ENCODE measurements around the gene PLCL1.
"Not testable (repeated sequence)": the region's sequence is repeated elsewhere in the genome, so short reads cannot be mapped to it uniquely, and the experiment has no call there.

PLCL1 gene

GRCh38 chr2:198161151-198161550, 356.8 kb downstream of the PLCL1 start:
- H3K4me3 Mint-ChIP-seq, result no peak overlapping the region
- no peaks in the 10 kb centered on the region for H3K27me3 Mint-ChIP-seq
- peaks cover 12% of the 10 kb centered on the region for H3K9me3 Mint-ChIP-seq
- DNase-seq, result no peak
- no peak overlapping the region for H3K27ac Mint-ChIP-seq
- H3K4me1 Mint-ChIP-seq (ENCODE audit: low read depth), result no peaks in the 10 kb centered on the region
- H3K36me3 Mint-ChIP-seq (ENCODE audit: low read depth), result no peaks in the 10 kb centered on the region

DNA sequence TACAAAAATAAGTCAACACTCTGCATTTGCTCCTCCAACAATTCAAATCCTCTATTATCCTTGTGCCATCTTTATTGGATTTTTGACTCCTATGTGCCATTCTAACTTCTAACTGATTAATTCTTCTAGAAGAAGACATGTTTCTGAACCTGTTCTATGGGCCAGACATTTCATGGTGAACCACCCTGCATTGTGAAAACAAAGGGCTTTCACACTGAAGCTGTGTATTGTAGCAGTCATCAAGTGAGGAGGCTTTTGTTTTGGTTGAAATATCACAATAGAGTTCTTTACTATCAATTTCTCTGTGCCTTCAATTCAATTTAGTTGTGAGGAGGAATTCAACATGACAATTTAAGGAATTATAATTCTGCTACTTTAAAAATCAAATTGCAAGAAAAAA, 357.9 kb downstream of the PLCL1 start:
- Mint-ChIP-seq H3K27me3 (no peaks in the 10 kb centered on the region), H3K4me1 (ENCODE audit: low read depth) (no peaks in the 10 kb centered on the region), H3K4me3 (no peak overlapping the region), H3K36me3 (ENCODE audit: low read depth) (no peaks in the 10 kb centered on the region), H3K9me3 (peaks cover 3% of the 10 kb centered on the region), H3K27ac (no peak overlapping the region)
- DNase-seq, result no peak

GRCh38 chr2:198164843-198165242, 360.4 kb downstream of the PLCL1 start:
- no peaks in the 10 kb centered on the region for H3K9me3 Mint-ChIP-seq
- no peaks in the 10 kb centered on the region for H3K4me1 Mint-ChIP-seq (ENCODE audit: low read depth)
- no peak overlapping the region for H3K4me3 Mint-ChIP-seq
- no peaks in the 10 kb centered on the region for H3K36me3 Mint-ChIP-seq (ENCODE audit: low read depth)
- no peak overlapping the region for H3K27ac Mint-ChIP-seq
- no peaks in the 10 kb centered on the region for H3K27me3 Mint-ChIP-seq
- DNase-seq, result no peak

DNA sequence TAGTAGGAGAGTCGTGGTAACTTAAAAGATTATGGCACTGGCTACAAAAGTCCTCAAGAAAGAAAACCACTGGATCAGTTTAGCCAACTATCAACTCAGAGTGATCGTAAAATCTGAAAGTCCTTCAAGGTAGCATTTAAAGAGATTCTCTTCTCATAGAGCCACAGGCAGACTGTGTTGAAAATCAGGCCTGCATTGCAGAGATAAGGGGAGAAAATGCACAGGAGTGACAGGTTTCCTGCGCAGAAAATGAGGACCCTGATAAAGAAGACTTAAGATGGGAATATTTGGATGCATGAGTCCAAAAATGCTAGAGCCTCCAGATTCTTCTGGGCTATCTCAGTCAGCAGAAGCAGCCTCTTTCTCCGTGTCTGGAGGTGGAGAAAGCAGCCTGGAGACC, 360.9 kb downstream of the PLCL1 start:
- Mint-ChIP-seq H3K4me3 (no peak overlapping the region), H3K36me3 (ENCODE audit: low read depth) (no peaks in the 10 kb centered on the region), H3K27me3 (no peaks in the 10 kb centered on the region), H3K4me1 (ENCODE audit: low read depth) (no peaks in the 10 kb centered on the region), H3K9me3 (no peaks in the 10 kb centered on the region), H3K27ac (no peak overlapping the region)
- no peak for DNase-seq

DNA sequence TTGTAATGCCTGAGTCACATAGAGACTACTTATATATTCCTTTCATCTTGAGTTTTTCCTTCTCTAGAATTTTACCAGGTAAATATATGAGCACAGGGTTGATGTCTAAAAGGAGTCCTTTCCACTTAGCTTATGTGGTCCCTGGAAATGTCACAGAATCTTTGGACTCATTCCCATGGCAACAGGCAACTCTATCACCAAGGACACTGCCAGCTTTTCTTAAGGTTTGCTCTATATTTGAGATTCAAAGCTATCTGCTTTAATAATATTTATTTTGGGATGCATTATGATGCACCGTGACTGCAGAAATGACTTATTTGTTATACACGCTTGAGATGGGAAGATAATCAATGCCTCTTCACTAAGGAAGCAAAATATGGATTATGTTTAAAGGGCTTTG, 363.0 kb downstream of the PLCL1 start:
- no peak for DNase-seq
- Mint-ChIP-seq H3K27me3 (no peaks in the 10 kb centered on the region), H3K36me3 (ENCODE audit: low read depth) (no peaks in the 10 kb centered on the region), H3K9me3 (no peaks in the 10 kb centered on the region), H3K4me3 (no peak overlapping the region), H3K4me1 (ENCODE audit: low read depth) (no peaks in the 10 kb centered on the region), H3K27ac (no peak overlapping the region)

- H3K4me1 Mint-ChIP-seq (ENCODE audit: low read depth), result no peaks in the 10 kb centered on the region
- H3K4me3 Mint-ChIP-seq, result no peak overlapping the region
- H3K27me3 Mint-ChIP-seq, result no peaks in the 10 kb centered on the region
- no peak for DNase-seq
- H3K9me3 Mint-ChIP-seq, result no peaks in the 10 kb centered on the region
- no peak overlapping the region for H3K27ac Mint-ChIP-seq
- H3K36me3 Mint-ChIP-seq (ENCODE audit: low read depth), result no peaks in the 10 kb centered on the region
Observed at GRCh38 chr2:198168651-198169050, 364.3 kb downstream of the PLCL1 start.

- no peak for DNase-seq
- Mint-ChIP-seq H3K27ac (no peak overlapping the region), H3K27me3 (no peaks in the 10 kb centered on the region), H3K4me3 (no peak overlapping the region), H3K4me1 (ENCODE audit: low read depth) (no peaks in the 10 kb centered on the region), H3K9me3 (peaks cover 2% of the 10 kb centered on the region), H3K36me3 (ENCODE audit: low read depth) (no peaks in the 10 kb centered on the region)
Observed at GRCh38 chr2:198173242-198173641, 368.8 kb downstream of the PLCL1 start.

- H3K4me3 Mint-ChIP-seq, result no peak overlapping the region
- no peaks in the 10 kb centered on the region for H3K4me1 Mint-ChIP-seq (ENCODE audit: low read depth)
- no peaks in the 10 kb centered on the region for H3K36me3 Mint-ChIP-seq (ENCODE audit: low read depth)
- H3K27ac Mint-ChIP-seq, result no peak overlapping the region
- no peak for DNase-seq
- H3K9me3 Mint-ChIP-seq, result peaks cover 9% of the 10 kb centered on the region
- H3K27me3 Mint-ChIP-seq, result no peaks in the 10 kb centered on the region
Observed at GRCh38 chr2:198173864-198174263, 369.5 kb downstream of the PLCL1 start.

- Mint-ChIP-seq H3K27ac (no peak overlapping the region), H3K9me3 (peaks cover 10% of the 10 kb centered on the region), H3K4me1 (ENCODE audit: low read depth) (no peaks in the 10 kb centered on the region), H3K27me3 (no peaks in the 10 kb centered on the region), H3K36me3 (ENCODE audit: low read depth) (no peaks in the 10 kb centered on the region), H3K4me3 (no peak overlapping the region)
- no peak for DNase-seq
Observed at GRCh38 chr2:198175271-198175670, 370.9 kb downstream of the PLCL1 start.

DNA sequence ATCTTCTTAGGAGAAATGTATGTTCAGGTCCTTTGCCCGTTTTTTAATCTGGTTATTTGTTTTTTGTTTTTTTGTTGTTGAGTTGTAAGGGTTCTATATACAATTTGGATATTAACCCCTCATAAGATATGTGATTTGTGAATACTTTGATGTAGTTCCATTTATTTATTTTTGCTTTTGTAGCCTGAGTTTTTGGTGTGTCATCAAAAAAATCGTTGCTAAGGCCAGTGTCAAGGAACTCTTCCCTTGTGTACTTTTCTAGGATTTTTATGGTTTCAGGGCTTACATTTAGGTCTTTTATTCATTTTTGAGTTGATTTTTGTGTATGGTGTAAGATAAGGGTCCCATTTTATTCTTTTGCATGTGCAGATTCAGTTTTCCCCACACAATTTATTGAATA, 372.6 kb downstream of the PLCL1 start:
- no peaks in the 10 kb centered on the region for H3K36me3 Mint-ChIP-seq (ENCODE audit: low read depth)
- H3K9me3 Mint-ChIP-seq, result peaks cover 10% of the 10 kb centered on the region
- DNase-seq, result no peak
- H3K4me3 Mint-ChIP-seq, result no peak overlapping the region
- no peaks in the 10 kb centered on the region for H3K4me1 Mint-ChIP-seq (ENCODE audit: low read depth)
- peaks cover 3% of the 10 kb centered on the region for H3K27me3 Mint-ChIP-seq
- no peak overlapping the region for H3K27ac Mint-ChIP-seq

DNA sequence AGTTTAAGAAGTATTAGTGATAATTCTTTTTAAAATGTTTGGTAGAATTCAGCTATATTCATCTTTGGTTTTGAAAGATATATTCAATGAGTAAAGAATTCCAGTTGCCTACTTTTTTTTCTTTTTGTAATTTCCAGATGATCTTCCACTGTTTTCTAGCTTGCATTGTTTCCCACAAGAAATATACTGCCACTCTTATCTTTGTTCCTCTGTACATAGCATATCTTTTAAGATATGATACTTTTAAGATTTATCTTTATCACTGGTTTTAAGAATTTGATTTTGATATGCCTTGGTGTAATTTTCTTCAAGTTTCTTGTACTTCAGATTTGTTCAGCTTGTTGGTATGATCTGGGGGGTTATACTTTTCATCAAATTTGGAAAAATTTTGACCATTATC, 374.4 kb downstream of the PLCL1 start:
- DNase-seq, result no peak
- no peaks in the 10 kb centered on the region for H3K36me3 Mint-ChIP-seq (ENCODE audit: low read depth)
- H3K27ac Mint-ChIP-seq, result no peak overlapping the region
- no peaks in the 10 kb centered on the region for H3K4me1 Mint-ChIP-seq (ENCODE audit: low read depth)
- no peak overlapping the region for H3K4me3 Mint-ChIP-seq
- peaks cover 10% of the 10 kb centered on the region for H3K9me3 Mint-ChIP-seq
- H3K27me3 Mint-ChIP-seq, result peaks cover 3% of the 10 kb centered on the region

DNA sequence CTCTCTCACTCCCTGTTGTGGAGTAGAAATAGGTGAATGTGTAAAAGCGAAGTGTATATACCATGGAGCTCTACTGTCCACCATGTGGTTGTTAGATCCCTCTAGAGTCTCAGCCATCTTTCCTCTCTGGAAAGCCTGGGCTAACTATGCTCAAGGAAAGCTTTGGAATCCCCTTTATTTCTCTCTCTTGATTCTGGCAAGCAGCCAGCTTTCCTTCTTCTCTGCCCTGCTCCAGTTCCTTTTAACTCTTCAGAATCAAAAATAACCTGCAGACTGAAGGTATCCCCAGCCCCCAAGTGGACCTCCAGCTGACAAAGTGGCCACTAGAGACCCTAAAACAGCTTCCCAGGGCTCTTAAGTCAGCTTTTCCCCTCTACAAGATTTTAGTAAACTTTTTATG, 381.9 kb downstream of the PLCL1 start:
- Mint-ChIP-seq H3K4me1 (ENCODE audit: low read depth) (no peaks in the 10 kb centered on the region), H3K36me3 (ENCODE audit: low read depth) (no peaks in the 10 kb centered on the region), H3K9me3 (no peaks in the 10 kb centered on the region), H3K4me3 (no peak overlapping the region), H3K27ac (no peak overlapping the region), H3K27me3 (peaks cover 7% of the 10 kb centered on the region)
- no peak for DNase-seq

DNA sequence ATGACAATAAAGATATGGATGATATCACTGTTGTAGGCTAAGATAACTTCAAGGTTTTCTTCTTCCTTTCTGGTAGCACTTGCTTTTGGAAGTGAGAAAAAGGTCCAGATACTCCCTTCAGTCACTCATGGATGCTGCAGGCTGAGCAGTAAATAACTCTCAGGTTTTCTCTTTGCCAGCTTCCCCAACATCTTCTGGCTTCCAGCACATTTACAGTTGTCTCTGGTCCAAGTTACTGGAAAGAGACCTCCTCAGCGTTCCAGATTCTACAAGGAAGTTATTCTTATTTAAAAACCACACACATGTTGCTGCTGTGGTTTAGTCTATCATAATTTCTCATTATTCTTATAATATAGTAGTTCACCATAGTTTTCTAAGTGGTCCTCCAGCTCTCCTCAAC, 383.4 kb downstream of the PLCL1 start:
- no peaks in the 10 kb centered on the region for H3K4me1 Mint-ChIP-seq (ENCODE audit: low read depth)
- DNase-seq, result no peak
- no peak overlapping the region for H3K4me3 Mint-ChIP-seq
- peaks cover 7% of the 10 kb centered on the region for H3K27me3 Mint-ChIP-seq
- H3K36me3 Mint-ChIP-seq (ENCODE audit: low read depth), result no peaks in the 10 kb centered on the region
- no peak overlapping the region for H3K27ac Mint-ChIP-seq
- no peaks in the 10 kb centered on the region for H3K9me3 Mint-ChIP-seq

DNA sequence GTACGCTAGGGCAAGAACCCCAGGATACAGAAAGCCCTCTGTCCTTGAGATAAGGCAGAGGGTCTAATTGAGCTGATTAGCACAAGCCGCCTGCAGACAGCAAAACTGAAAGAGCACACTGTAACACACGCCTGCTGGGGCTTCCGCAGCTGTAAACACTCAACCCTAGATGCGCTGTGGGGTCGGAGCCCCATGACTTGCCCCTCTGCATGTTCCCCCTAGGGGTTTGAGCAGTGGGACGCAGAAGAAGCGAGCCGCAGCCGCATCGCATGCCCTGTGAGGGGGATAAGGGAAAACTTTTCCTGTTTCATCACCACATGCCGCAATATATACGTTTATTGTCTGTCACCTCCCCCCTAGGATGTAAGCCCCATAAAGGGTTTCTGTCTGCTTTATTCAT, 384.6 kb downstream of the PLCL1 start:
- peaks cover 7% of the 10 kb centered on the region for H3K27me3 Mint-ChIP-seq
- no peaks in the 10 kb centered on the region for H3K4me1 Mint-ChIP-seq (ENCODE audit: low read depth)
- no peak for DNase-seq
- H3K9me3 Mint-ChIP-seq, result no peaks in the 10 kb centered on the region
- H3K36me3 Mint-ChIP-seq (ENCODE audit: low read depth), result no peaks in the 10 kb centered on the region
- no peak overlapping the region for H3K4me3 Mint-ChIP-seq
- no peak overlapping the region for H3K27ac Mint-ChIP-seq

DNA sequence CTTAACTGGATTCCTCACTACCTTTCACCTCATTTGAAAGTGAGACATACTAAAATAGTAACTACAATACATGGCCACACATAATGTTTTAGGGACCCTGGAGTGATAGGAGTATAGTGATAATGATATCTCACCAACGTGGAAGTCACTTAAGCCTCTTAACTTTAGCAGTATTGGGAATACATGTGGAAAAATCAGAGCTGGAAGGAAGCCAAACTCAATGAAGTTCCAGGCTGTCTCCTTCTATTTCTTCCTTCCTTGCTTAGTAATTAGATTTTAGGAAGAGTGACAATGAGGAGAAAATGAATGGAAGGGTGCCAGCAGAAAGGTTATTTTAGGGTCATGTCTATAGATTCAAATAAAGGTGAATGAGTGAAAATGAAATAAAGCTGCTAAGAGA, 387.3 kb downstream of the PLCL1 start:
- H3K36me3 Mint-ChIP-seq (ENCODE audit: low read depth), result no peaks in the 10 kb centered on the region
- H3K27ac Mint-ChIP-seq, result no peak overlapping the region
- no peaks in the 10 kb centered on the region for H3K4me1 Mint-ChIP-seq (ENCODE audit: low read depth)
- H3K27me3 Mint-ChIP-seq, result peaks cover 19% of the 10 kb centered on the region
- no peak for DNase-seq
- H3K9me3 Mint-ChIP-seq, result peaks cover 5% of the 10 kb centered on the region
- no peak overlapping the region for H3K4me3 Mint-ChIP-seq

DNA sequence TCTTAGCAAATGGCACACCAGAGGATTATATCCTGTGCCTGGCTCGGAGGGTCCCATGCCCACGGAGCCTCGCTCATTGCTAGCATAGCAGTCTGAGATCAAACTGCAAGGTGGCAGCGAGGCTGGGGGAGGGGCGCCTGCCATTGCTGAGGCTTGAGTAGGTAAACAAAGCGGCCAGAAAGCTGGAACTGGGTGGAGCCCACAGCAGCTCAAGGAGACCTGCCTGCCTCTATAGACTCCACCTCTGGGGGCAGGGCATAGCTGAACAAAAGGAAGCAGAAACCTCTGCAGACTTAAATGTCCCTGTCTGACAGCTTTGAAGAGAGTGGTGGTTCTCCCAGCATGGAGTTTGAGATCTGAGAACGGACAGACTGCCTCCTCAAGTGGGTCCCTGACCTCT, 392.2 kb downstream of the PLCL1 start:
- not testable (repeated sequence) for H3K9me3 Mint-ChIP-seq; DNase-seq; H3K4me1 Mint-ChIP-seq (ENCODE audit: low read depth); H3K36me3 Mint-ChIP-seq (ENCODE audit: low read depth); H3K27ac Mint-ChIP-seq; H3K4me3 Mint-ChIP-seq
- peaks cover 27% of the 10 kb centered on the region for H3K27me3 Mint-ChIP-seq

Data from activated T-cell treated with anti-CD3 and anti-CD28 coated beads, Interleukin-2, amount 50 U/mL, for 24 hours (primary cell).